K562 (cell line): Measurements from ENCODE around the gene HOXA4. TPM values are rescaled to one million over a fixed set of nuclear protein-coding genes. Genes with fewer than 3 reads are reported as not detected.

Source experiments
- ATAC-seq: fragments of 200-7000 bp; cut with Tn5 transposase; 3 replicates; pipeline ENCODE4 v1.9.1; 2020; ENCODE audit warnings: moderate library complexity
- BruUV-seq: library from RNA; stranded (reverse); fragments of 400-500 nt; replicated peaks from 2 replicates; lab custom pipeline; 2021; lab: Mats Ljungman, UMichigan
- CTCF ChIA-PET: fragments of 300-600 bp; formaldehyde crosslinking; extraction: SDS; loops from one replicate; lab custom pipeline; 2021; ENCODE audit warnings: low intra/inter-chr PET ratio; lab: Yijun Ruan, JAX
- POLR2A ChIA-PET: fragments of 300-600, 350-650 bp; sonication (Branson Sonifier 250); formaldehyde crosslinking; extraction: SDS; loops from one replicate; lab custom pipeline; 2021; ENCODE audit warnings: antibody characterized with exemption, inconsistent platforms; lab: Yijun Ruan, JAX
- DNase-seq, 4 experiments: peaks; one replicate each; pipeline versions ENCODE4 v3.0.0 to v3.0.0-alpha.2; 2011 to 2018; ENCODE audit warnings: low spot score in 3 of 4, mixed read lengths in 3 of 4; ENCODE audit errors: extremely low read depth in 1 of 4
- FAIRE-seq: peaks from 2 replicates; lab custom pipeline; 2011; peaks lifted over from hg19 to GRCh38; lab: Jason Lieb, UNC
- H2AFZ ChIP-seq: 2 replicates; pipeline ENCODE4 v1.6.0; 2011; ENCODE audit warnings: low read depth, low read length, control low read depth, inconsistent platforms
- H3K27ac ChIP-seq: fragments of 200-600 bp; 3 replicates; pipeline ENCODE4 v1.8.0; 2011; ENCODE audit warnings: low read depth, mild to moderate bottlenecking, control low read depth, inconsistent platforms, low read length, moderate library complexity, mixed read lengths; ENCODE audit errors: extremely low read depth
- H3K27me3 ChIP-seq, 2 experiments: fragments of 300-600 bp in 1 of 2; 2 replicates in 1 of 2; 3 replicates in 1 of 2; pipeline versions ENCODE4 v1.6.0 to v1.8.0; 2011; ENCODE audit warnings: inconsistent platforms in 2 of 2, low read length in 2 of 2, mild to moderate bottlenecking in 1 of 2, mixed read lengths in 1 of 2, moderate library complexity in 1 of 2; ENCODE audit not compliant: control insufficient read depth in 2 of 2, insufficient read depth in 2 of 2
- H3K36me3 ChIP-seq: fragments of 300-600 bp; 3 replicates; pipeline ENCODE4 v1.8.0; 2011; ENCODE audit warnings: mild to moderate bottlenecking, low read length, inconsistent platforms; ENCODE audit not compliant: control insufficient read depth, insufficient read depth
- H3K4me1 ChIP-seq, 2 experiments: fragments of 200-600 bp in 1 of 2; replicated peaks in 1 of 2; 2 replicates in 1 of 2; 3 replicates in 1 of 2; pipeline versions ENCODE4 v1.5.1 to v1.8.0; 2011; ENCODE audit warnings: inconsistent platforms in 2 of 2, low read length in 2 of 2, mild to moderate bottlenecking in 1 of 2, mixed read lengths in 1 of 2, moderate library complexity in 1 of 2; ENCODE audit not compliant: control insufficient read depth in 2 of 2, insufficient read depth in 2 of 2
- H3K4me2 ChIP-seq: 2 replicates; pipeline ENCODE4 v1.6.1; 2011; ENCODE audit warnings: low read length, control low read depth, inconsistent platforms, mixed read lengths; ENCODE audit not compliant: insufficient read depth
- H3K4me3 ChIP-seq: fragments of 200-600 bp; sonication (generic), shearing (Covaris generic); 2 replicates; pipeline ENCODE4 v1.5.1; 2016; ENCODE audit warnings: control low read depth, inconsistent platforms
- H3K79me2 ChIP-seq: fragments of 200-600 bp; 3 replicates; pipeline ENCODE4 v1.8.0; 2011; ENCODE audit warnings: low read length, inconsistent platforms; ENCODE audit not compliant: control insufficient read depth, insufficient read depth
- H3K9ac ChIP-seq, 2 experiments: 2 replicates each; pipeline versions ENCODE4 v1.6.0 to v1.6.1; 2011; ENCODE audit warnings: low read depth in 2 of 2, low read length in 2 of 2, control low read depth in 1 of 2, inconsistent platforms in 1 of 2, mild to moderate bottlenecking in 1 of 2, mixed read lengths in 1 of 2; ENCODE audit not compliant: insufficient read depth in 1 of 2
- H3K9me1 ChIP-seq: one replicate; pipeline ENCODE4 v1.6.0; 2011; ENCODE audit warnings: inconsistent platforms, mild to moderate bottlenecking, low read length, moderate library complexity; ENCODE audit not compliant: control insufficient read depth, insufficient read depth
- H3K9me3 ChIP-seq: replicated peaks from 2 replicates; pipeline ENCODE4 v1.5.1; 2011; ENCODE audit warnings: low read depth, low read length, inconsistent platforms; ENCODE audit not compliant: control insufficient read depth, insufficient read depth
- H4K20me1 ChIP-seq: replicated peaks from 2 replicates; pipeline ENCODE4 v1.6.1; 2011; ENCODE audit warnings: low read length, inconsistent platforms, mixed read lengths; ENCODE audit not compliant: control insufficient read depth, insufficient read depth
- BACH1 ChIP-seq: fragments of 200-800 bp; sonication (Bioruptor generic); IDR thresholded peaks from 2 replicates; pipeline ENCODE4 v1.6.1; 2016; ENCODE audit warnings: missing genetic modification characterization, missing compliant biosample characterization
- L3MBTL2 ChIP-seq: fragments of 450-650 bp; IDR thresholded peaks from 2 replicates; pipeline ENCODE4 v1.6.1; 2016; ENCODE audit warnings: mild to moderate bottlenecking, moderate library complexity
- OTX1 ChIP-seq: fragments of 450-650 bp; formaldehyde crosslinking; IDR thresholded peaks from 2 replicates; pipeline ENCODE4 v1.4.0; 2022; ENCODE audit warnings: mild to moderate bottlenecking
- PCBP2 ChIP-seq: fragments of 200-400 bp; formaldehyde crosslinking; IDR thresholded peaks from 2 replicates; pipeline ENCODE4 v1.6.1; 2018; ENCODE audit warnings: low read length, low read depth, mild to moderate bottlenecking, moderate library complexity; ENCODE audit not compliant: poor library complexity, severe bottlenecking
- POLR2A ChIP-seq: fragments of 450-650 bp; conservative IDR thresholded peaks from 2 replicates; pipeline ENCODE4 v1.6.1; 2016
- RBM14 ChIP-seq: fragments of 200-400 bp; formaldehyde crosslinking; IDR thresholded peaks from 2 replicates; pipeline ENCODE4 v1.6.1; 2018; ENCODE audit warnings: low read depth, mild to moderate bottlenecking, low read length, moderate library complexity, borderline replicate concordance; ENCODE audit not compliant: insufficient read depth
- WGBS: fragments of 100-300 bp; shearing (Covaris generic); methylation state at CpG from one replicate; pipeline ENCODE4 v1.1.6; 2016; ENCODE audit warnings: low coverage, mixed read lengths; ENCODE audit not compliant: insufficient coverage; ENCODE audit errors: missing lambda C conversion rate; 5-methylcytosine and 5-hydroxymethylcytosine counted together
- in situ Hi-C: fragments of 300-500 bp; cut with MboI; formaldehyde crosslinking; loops from 4 replicates; pipeline ENCODE4 v1.15.0; 2018; ENCODE audit warnings: inconsistent platforms, mixed read lengths
- intact Hi-C: fragments of 100-400 bp; cut with micrococcal nuclease; formaldehyde crosslinking; loops from 2 replicates; pipeline ENCODE4 v1.14.2; 2022
- polyA plus RNA-seq, 8 experiments: library from polyadenylated mRNA; depleted of rRNA in 4 of 8; stranded (reverse) in 5 of 8; unstranded in 3 of 8; fragments of >200 nt; fragmentation: Nextera tagmentation in 2 of 8; fragmentation: Illumina TruSeq in 1 of 8; extraction: Ambion mirVana in 2 of 8; extraction: Trizol in 1 of 8; gene quantifications; 2 replicates each; pipeline versions ENCODE4 v1.2.1 to v1.2.3, GENCODE V29; 2011 to 2014; ENCODE audit warnings: inconsistent platforms in 1 of 8, missing spikeins in 1 of 8
- total RNA-seq, 7 experiments: library from RNA; depleted of rRNA in 6 of 7; stranded (reverse); fragments of >200 nt in 6 of 7; fragmentation: Illumina TruSeq in 2 of 7; extraction: Trizol in 2 of 7; gene quantifications; 2 replicates each; pipeline versions ENCODE4 v1.2.1 to v1.2.3, GENCODE V29; 2011 to 2021; ENCODE audit warnings: low replicate concordance in 1 of 7
- TF ChIP-seq, protein P1 (sequence below): conservative IDR thresholded peaks from 2 replicates; pipeline ENCODE4 v1.6.1; 2011; ENCODE audit warnings: low read depth, mild to moderate bottlenecking, low read length; ENCODE audit not compliant: control insufficient read depth
- TF ChIP-seq, protein P2 (sequence below), 2 experiments: fragments of 450-650 bp in 1 of 2; sonication (generic) in 1 of 2; formaldehyde crosslinking in 1 of 2; IDR thresholded peaks in 1 of 2; conservative IDR thresholded peaks in 1 of 2; 2 replicates each; pipeline versions ENCODE4 v1.6.1 to v1.8.1; 2016 to 2023; ENCODE audit warnings: mild to moderate bottlenecking in 2 of 2, moderate library complexity in 2 of 2, inconsistent platforms in 1 of 2, missing genetic modification reagents in 1 of 2

The HOXA4 gene
- total and polyA plus RNA-seq, 9 of the 15 experiments (the other 6 are each of a cell fraction or from before 2014, with no cell fraction given) = not detected

DNA sequence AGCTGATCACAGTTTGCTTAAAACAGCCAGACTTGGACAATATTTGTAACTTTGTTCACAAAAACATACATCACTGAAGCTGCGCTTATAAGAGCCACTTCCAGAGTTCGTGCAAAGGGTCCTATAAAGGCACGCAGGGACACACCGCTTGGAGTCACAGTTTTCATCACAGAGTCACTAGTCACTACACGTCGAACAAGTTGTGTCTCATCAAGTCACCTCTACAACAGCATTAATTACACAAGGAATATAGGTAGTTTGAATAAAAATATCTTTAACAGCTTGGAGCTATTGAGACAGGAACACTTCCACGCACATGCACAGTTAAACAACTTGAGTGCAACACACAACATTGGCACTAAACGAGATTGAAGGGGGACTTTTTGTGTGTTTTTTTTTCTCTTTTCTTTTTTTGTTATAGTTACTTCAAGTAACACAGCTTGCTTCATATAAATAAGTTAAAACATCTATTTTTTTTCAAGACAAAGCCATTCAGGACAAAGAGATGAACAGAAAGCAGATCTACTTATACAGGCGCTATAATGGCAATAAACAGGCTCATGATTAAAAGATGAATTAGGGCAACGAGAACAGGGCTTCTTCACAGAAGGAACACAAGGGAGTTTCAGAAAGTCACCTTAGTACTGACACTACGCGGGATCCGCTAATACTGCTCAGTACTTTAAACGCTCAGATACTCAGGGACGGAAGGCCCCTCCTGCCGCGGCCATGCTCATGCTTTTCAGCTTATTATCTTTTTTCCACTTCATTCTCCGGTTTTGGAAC is 10.8 kb upstream of the HOXA4 start:
- H3K4me2 ChIP-seq = no peak overlapping the region
- H3K27ac ChIP-seq = no peak overlapping the region
- CTCF ChIA-PET = interaction anchor here (0.6 kb wide), 1 partner anchor 830 kb away, joined by 5 read pairs; no protein-coding TSS in a partner anchor
- FAIRE-seq = no peak
- intact Hi-C loops = no loop called here
- no peak for ATAC-seq
- H3K9ac ChIP-seq = no peak overlapping the region
- H3K36me3 ChIP-seq = no peaks in the 10 kb centered on the region
- no peaks in the 10 kb centered on the region for H3K79me2 ChIP-seq
- no peaks in the 10 kb centered on the region for H3K9me1 ChIP-seq
- in situ Hi-C loops = loop anchor here (10.0 kb wide), 1 partner anchor 287 kb away; no protein-coding TSS in a partner anchor
- no peaks in the 10 kb centered on the region for H4K20me1 ChIP-seq
- DNase-seq = no peak
- TF ChIP-seq, protein P1, sequence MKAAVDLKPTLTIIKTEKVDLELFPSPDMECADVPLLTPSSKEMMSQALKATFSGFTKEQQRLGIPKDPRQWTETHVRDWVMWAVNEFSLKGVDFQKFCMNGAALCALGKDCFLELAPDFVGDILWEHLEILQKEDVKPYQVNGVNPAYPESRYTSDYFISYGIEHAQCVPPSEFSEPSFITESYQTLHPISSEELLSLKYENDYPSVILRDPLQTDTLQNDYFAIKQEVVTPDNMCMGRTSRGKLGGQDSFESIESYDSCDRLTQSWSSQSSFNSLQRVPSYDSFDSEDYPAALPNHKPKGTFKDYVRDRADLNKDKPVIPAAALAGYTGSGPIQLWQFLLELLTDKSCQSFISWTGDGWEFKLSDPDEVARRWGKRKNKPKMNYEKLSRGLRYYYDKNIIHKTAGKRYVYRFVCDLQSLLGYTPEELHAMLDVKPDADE = no peak
- TF ChIP-seq BACH1 (tag) (no peak), POLR2A (no peak), RBM14 (no peak), L3MBTL2 (no peak), OTX1 (CRISPR knock-in tag) (no peak), PCBP2 (no peak)
- TF ChIP-seq, protein P2, sequence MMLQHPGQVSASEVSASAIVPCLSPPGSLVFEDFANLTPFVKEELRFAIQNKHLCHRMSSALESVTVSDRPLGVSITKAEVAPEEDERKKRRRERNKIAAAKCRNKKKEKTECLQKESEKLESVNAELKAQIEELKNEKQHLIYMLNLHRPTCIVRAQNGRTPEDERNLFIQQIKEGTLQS (IDR thresholded peaks at IDR 0.05) = no peak
- TF ChIP-seq, protein P2 (CRISPR knock-in tag; conservative IDR thresholded peaks at IDR 0.05) = no peak
- H3K4me3 ChIP-seq = no peak overlapping the region
- no peaks in the 10 kb centered on the region for H3K9me3 ChIP-seq
- peaks cover under 1 to 20% of the 10 kb centered on the region in 2 experiments; a peak in 2 of 5 replicates for H3K4me1 ChIP-seq
- 12% methylated on average over 18 of the region's 18 CpGs for WGBS
- POLR2A ChIA-PET = no interaction called here
- H3K27me3 ChIP-seq = peaks cover 28 to 80% of the 10 kb centered on the region in 2 experiments
- no peak overlapping the region for H2AFZ ChIP-seq
- no TSS peak for BruUV-seq
